Spleen (tissue), 7 donors: ENCODE data around the gene LRMDA.

Experiments used
- CTCF ChIP-seq, 11 experiments: fragments of 200-600 bp in 7 of 11; fragments of 450-650 bp in 4 of 11; sonication (generic) in 4 of 11; IDR thresholded peaks in 8 of 11; conservative IDR thresholded peaks in 3 of 11; 1 replicate in 7 of 11; 2 replicates in 4 of 11; pipeline versions ENCODE4 v1.4.0 to v1.8.0; 2016 to 2021; ENCODE audit warnings: antibody characterized with exemption in 11 of 11, inconsistent platforms in 4 of 11, mild to moderate bottlenecking in 1 of 11
- POLR2AphosphoS5 ChIP-seq, 3 donors: sonication (generic); formaldehyde crosslinking; IDR thresholded peaks; one replicate each; pipeline ENCODE4 v1.5.1; 2017; ENCODE audit warnings: antibody characterized with exemption in 3 of 3
- donor health status: DM: no; HTN: no; CAD: no; lungs with moderate emphysema.
- donor health status: DM: no; HTN: no; CAD: no.
- donor health status: DM: no; HTN: no; CAD: no.

DNA sequence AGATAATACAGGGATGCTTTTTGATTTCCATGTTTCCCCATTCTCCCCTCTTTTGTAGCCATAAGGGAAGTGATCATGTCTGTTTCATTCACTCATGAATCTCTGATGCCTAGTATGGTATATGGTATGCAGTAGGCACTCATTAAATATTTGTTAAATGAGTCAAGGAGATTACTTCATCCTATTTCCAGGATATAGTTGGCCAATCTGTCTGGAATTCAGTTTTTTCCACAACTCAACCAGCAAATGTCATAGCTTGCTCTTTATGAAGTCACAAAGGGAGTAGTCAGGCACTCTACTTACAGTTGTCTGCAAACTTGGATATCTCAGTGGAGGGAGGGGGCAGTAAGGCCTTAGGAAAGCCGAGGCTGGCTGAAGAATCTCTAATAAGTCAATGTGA, 853.6 kb downstream of the LRMDA start:
- TF ChIP-seq CTCF (IDR thresholded peaks at IDR 0.05 in 8 of 11, conservative IDR thresholded peaks at IDR 0.05 in 3 of 11), result no peak
- TF ChIP-seq POLR2AphosphoS5 (IDR thresholded peaks at IDR 0.05), result no peak
